Right hindlimb (tissue), 1 donor: Measurements from ENCODE around the gene CLBA1.

Source experiments
- DNase-seq: peaks from one replicate; pipeline ENCODE4 v3.0.0-alpha.2; 2018

Gene CLBA1

DNA sequence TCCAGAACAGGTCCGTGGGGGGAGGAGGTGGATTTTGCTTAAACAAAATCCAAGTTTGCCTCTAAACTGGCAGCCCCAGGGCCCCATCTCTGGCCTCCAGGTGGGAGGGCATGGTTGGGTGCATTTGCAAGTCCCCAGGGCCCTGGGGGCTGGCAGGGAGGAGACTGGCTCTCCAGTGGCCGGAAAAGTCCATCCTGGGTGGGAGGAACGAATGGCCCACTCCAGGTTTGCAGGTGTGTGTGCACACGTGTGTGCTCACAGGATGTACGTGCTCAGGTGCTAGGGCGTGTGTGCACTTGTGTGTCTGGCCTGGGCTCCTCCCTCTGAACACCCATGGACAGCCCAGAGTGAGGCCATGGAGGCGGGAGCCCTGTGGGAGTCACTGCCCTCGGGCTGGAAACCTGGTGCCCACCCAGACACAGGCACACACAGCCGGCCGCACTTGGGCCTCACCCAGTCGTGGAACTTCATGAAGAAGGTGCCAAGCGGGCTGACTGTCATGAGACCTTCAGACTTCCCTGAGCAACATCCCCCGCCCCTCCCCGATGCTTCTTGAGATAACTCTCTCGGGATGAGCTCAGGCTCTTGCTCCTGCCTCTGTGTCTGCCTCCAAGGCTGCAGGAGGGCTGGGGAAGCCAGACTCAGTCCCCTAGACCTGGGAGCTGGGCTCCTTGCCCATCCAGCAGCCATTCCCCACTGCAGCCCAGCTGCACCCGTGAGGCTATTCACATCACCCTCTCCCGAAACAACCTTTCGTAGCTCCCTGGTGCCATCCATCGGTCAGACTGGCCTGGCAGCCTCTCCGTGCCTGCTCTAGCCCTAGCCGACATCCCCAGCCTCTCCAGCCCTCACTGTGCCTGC lies 16.8 kb upstream of the CLBA1 start:
- DNase-seq = peak; percentile 26

GRCh38 chr14:104969741-104970230 lies 15.8 kb upstream of the CLBA1 start:
- DNase-seq = no peak

GRCh38 chr14:104970231-104971068 lies 15.1 kb upstream of the CLBA1 start:
- peak; percentile 83 for DNase-seq

GRCh38 chr14:104971447-104972240 lies 13.9 kb upstream of the CLBA1 start:
- DNase-seq = no peak

GRCh38 chr14:104972301-104973134 lies 13.1 kb upstream of the CLBA1 start:
- peak; percentile 64 for DNase-seq

DNA sequence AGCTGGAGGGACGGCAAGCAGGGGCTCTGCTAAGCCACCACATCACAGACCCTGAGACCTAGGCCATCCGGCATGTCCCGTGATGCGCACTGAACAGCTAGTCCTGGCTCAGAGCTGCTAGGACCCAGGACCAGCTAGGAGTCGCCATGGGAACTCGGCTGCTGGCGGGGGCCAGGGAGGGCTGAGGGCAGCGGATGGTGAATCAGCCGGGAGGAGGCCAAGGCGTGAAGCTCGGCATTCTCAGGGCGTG lies 12.5 kb upstream of the CLBA1 start:
- DNase-seq = no peak

DNA sequence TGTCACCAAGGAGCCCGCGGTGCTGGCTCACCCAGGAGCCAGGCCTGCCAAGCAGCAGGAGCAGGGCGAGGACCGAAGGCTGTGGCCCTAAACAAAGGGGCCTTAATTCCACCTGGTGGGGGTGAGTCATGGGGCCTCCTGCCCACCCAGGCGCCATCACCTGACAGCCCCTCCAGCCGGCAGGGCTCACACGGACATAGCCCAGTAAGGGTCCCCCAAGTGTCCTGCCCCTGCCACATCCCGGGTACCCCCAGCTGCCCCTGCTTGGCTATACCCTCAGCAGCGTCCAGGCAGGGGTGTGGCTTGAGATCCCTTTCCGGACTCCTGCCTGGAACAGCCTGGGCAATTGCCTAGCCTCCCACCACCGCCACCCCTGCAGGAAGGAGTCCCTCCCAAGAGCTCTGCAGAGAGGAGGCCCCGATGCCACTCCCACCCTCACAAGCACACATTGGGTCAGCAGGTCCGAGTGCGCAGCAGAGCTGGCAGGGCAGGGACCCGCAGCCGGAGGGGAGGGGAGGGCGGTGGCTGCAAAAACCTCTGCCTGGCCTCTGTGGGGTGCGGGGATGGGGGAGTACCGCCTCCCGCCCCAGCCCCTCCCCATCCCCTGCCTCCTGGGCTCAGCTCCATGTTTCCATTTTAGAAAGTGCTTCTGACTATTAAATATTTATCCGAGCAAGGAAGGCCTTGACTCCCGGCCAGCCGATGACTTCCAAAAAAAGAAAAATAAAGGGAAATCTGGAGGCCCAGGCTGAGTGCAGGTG lies 12.0 kb upstream of the CLBA1 start:
- peak; percentile 89 for DNase-seq

DNA sequence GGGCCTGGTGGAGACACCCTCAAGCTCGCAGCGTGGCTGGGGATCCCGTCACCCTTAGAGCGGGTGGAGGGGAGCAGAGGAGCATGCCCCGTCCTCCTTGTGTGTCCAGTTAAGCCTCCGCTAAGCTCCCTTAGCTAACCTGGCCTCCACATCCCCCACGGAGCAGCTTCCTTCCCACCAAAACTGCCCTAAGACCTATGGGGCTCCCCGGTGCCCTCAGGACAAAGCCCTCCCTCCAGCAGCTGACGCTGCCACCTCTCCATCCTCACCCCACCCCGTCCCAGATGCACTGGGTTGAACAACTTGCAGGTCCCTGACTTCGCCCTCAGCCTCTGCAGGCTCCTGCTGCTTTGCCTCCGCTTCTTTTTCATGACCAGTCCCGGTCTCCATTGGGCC lies 11.4 kb upstream of the CLBA1 start:
- DNase-seq = no peak

DNA sequence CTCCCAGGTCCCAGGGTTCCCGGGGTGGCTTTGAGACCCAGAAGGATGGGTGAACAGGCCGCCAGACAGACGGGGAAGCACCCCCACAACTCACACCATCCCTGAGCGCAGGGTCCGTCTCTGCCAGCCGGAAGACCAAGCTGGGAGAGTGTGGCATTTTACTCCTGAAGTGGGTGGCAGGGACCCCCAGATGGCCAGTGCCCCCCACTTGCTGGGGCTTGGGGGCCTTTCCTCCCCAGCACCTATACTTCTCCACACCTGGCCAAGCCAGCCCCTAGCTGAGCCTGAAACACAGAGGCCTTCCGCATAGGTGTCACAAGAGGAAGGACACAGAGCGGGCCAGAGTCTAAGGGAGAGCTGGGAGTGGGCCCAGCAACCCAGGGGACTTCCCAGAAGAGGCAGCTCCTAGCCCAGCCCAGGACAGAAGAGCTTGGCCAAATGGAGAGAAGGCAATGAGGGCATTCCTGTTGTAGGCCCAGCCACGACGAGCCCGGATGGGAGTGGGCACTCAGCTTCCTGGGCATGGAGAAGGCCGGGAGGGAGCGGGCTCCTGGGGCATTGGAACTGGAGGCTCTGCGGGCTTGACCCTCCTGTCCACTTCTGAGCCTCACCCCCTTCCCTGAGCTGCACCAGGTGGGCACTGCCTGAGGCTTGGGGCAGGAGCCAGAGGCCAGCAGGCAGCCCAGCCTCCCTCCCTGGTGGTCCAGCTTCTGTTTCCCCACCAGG lies 10.8 kb upstream of the CLBA1 start:
- DNase-seq = no peak

DNA sequence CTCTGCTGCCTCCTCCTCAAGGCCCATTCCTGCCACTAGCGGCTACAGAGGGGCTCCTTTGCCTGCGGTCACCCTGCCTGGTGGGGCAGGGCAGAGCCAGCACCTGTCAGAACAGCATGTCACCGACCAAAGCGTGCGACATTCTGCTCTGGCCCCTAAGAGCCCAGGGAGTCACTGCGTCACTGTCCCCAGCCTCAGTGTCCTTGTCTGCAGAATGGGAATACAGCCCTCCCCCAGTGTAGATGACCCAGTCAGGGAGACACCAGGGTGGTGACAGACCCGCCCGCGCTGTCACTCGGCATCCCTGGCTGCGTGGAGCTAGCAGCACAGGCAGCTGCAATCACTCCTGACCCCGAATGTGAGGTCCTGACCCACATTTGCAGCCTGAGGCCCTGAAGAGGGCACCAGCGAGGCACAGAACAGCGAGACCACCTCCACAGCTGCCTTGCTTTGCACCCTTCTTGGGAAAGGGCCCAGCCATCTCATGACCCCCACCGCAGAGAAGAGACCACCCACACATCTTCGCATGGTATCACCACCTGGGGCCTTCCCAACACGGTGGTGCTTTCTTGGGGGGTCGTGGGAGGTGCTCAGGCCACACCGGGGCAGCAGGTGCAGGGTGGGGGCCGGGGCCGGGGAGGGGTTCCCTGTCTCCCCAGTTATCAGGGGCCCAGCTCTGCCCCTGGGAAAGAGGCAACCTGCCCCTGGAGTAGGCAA lies 9.9 kb upstream of the CLBA1 start:
- DNase-seq = peak; percentile 35

DNA sequence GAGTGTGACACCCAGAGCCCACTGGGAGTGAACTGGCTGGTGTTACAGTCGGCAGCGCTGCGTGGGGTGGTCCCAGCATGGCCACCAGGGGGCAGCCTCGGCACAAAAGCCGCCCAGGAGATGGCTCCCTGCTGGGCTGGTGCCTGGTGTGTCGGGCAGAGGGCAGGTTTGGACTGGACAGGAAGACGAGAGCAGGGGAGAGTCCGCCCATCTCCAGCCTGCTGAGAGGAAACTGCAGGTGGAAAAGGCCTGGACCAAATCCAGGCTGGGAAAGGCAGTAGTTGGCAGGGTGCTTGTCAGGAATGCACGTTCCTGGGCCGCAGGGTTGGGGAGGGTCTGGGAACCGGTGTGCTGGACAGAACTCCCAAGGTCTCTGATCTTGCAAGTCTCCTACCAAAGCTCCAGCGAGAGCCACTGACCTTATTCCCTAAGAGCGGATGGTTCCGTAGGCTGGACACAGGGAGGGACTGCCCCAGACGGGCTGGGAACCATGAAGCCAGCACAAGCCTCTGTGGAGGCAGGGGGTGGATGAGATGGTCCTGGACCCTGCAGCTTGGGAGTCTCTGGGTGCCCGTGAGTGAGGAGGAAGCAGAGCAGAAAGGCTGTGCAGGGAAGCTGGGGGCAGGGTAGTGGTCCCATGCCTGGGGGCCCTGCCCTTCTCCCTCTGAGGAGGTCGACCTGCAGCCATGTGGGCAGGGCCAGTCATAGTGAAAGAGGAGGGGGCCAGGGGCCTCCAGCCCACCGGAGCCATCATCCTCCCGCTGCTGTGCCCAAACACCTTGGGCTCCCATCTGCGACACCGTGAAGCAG lies 9.2 kb upstream of the CLBA1 start:
- DNase-seq = peak; percentile 78

- no peak for DNase-seq
These were observed 8.4 kb upstream of the CLBA1 start for GRCh38 chr14:104977008-104977680.

GRCh38 chr14:104977681-104978653 lies 7.6 kb upstream of the CLBA1 start, which contains the start of gene AHNAK2:
AHNAK2 (minus strand) TSS chr14:104978374; CDS start chr14:104978237, 137 bp downstream.
- peak; percentile 81 for DNase-seq

GRCh38 chr14:104978746-104979691 lies 6.6 kb upstream of the CLBA1 start:
- DNase-seq = no peak

DNA sequence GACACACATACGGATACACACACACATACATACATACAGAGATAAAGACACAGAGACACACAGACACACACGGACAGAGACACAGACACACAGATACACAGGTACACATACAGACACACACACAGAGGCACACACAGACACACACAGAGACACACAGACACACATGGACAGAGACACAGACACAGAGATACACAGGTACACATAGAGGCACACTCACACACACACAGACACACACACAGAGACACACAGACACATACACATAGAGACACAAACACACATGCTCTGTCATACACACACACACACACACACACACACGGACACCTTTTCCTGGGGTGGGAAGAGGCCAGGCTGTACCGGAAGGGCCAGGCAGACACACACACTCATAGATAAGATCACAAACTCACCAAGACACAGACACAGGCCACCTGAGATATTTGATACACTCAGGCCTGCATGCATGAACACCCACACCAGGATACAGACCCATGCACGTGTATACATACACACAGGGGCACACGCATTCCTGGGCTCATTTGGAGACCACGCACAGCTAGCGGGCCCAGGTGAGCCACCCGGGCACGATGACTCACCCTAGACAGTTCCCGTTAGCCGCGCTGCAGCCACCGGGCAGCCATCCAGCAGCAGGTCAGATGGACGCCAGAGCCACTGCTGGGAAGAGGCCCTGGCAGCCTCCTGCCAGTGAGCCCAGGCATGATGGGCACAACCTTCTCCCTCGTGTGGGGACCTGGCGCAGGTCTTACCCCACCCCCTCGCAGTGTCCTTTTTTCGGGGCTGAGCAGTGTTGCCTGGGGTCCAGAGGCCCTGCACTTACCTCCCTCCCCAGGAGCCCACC lies 5.6 kb upstream of the CLBA1 start:
- DNase-seq = no peak
